Measurements from ENCODE around the gene RNF43.

Gene RNF43

DNA sequence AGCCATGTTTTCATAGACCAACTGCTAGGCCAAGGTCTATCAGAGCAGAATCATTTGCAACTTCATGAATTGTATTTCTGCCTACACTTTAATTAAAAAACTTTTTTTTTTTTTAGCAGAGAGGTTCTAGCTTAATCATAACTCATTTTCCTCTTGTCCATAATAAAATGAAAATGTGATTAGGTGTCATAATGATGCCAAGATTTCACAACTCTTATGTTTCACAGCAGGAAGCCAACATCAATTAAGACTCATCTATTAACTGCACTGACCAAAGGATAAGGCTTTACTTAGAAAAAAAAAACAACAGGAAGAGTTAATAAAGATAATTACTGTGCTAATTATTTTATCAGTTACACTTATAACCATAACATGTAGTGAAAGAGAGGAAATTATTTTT, 18.9 kb upstream of the RNF43 start:
- no peak for DNase-seq (ENCODE audit: low spot score)
- TF ChIP-seq CTCF (IDR thresholded peaks at IDR 0.05; ENCODE audit: borderline replicate concordance, control extremely low read depth, extremely low read depth, insufficient read depth, missing control alignments), result no peak
- in situ Hi-C loops (cut with MboI; ENCODE audit: low sequenced_read_pairs, unreplicated experiment), result no loop called here

GRCh38 chr17:58432806-58433573, 15.7 kb upstream of the RNF43 start:
- in situ Hi-C loops (cut with MboI; ENCODE audit: low sequenced_read_pairs, unreplicated experiment), result no loop called here
- TF ChIP-seq CTCF (IDR thresholded peaks at IDR 0.05; ENCODE audit: borderline replicate concordance, control extremely low read depth, extremely low read depth, insufficient read depth, missing control alignments), result no peak
- no peak for DNase-seq (ENCODE audit: low spot score)

DNA sequence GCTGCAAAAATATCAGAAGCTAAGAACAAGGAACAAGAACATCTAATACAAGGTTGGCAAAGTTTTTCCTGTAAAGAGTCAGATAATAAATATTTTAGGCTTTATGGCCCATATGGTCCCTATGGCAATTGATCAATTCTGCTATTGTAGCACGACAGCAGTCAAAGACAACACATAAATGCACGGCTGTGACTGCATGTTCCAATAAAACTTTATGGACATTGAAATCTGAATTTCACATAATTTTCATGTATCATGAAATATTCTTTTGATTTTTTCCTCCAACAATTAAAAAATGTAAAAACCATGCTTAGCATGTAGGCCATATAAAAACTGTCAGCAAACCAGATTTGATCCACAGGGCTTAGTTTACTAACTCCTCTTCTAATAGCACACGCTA, 10.5 kb upstream of the RNF43 start:
- TF ChIP-seq CTCF (IDR thresholded peaks at IDR 0.05; ENCODE audit: borderline replicate concordance, control extremely low read depth, extremely low read depth, insufficient read depth, missing control alignments), result no peak
- DNase-seq (ENCODE audit: low spot score), result no peak
- in situ Hi-C loops (cut with MboI; ENCODE audit: low sequenced_read_pairs, unreplicated experiment), result loop anchor here (10.0 kb wide), 1 partner anchor 113 kb away; no protein-coding TSS in a partner anchor

DNA sequence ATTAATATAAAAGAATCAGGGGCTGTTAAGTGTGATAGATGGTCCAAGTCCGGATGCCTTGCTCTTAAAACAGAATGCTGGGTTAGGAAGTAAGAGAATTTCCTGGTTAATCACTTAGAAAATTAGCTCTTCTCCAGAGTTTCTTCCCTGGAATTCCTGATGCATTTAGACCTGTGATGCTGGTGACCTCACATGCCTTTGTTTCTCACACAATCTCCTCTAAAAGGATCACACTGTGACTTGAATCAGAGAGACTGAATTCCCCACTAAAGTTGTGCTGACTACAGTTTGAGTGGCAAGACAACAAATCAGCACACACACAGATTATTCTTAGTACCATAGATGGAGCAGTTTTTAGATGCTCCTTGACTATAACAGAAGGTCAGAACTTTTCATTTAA, 4.4 kb upstream of the RNF43 start:
- no peak for TF ChIP-seq CTCF (IDR thresholded peaks at IDR 0.05; ENCODE audit: borderline replicate concordance, control extremely low read depth, extremely low read depth, insufficient read depth, missing control alignments)
- in situ Hi-C loops (cut with MboI; ENCODE audit: low sequenced_read_pairs, unreplicated experiment), result loop anchor here (10.0 kb wide), 1 partner anchor 107 kb away; no protein-coding TSS in a partner anchor
- DNase-seq (ENCODE audit: low spot score), result no peak

DNA sequence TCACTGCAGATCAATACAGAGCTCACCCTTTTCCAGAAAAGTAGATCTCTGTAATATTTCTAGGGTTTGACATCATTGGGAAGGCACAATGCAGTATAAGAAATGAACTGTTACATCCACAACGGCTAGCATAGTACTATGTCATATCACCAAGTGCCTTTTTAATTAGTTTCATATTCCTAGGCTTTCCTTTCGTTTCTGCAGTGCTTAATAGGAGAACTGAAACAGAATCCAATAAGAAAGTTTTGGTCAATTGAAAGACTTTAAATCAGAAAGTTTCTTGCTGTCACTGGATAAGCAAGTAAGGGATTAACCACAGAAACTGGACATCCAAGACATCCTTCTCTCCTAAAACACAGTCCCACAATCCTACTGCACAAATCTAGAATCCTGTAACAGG, 3.5 kb upstream of the RNF43 start:
- no peak for TF ChIP-seq CTCF (IDR thresholded peaks at IDR 0.05; ENCODE audit: borderline replicate concordance, control extremely low read depth, extremely low read depth, insufficient read depth, missing control alignments)
- no peak for DNase-seq (ENCODE audit: low spot score)
- in situ Hi-C loops (cut with MboI; ENCODE audit: low sequenced_read_pairs, unreplicated experiment), result loop anchor here (10.0 kb wide), 1 partner anchor 106 kb away; no protein-coding TSS in a partner anchor

GRCh38 chr17:58416937-58417299, 416 bp downstream of the RNF43 start:
- in situ Hi-C loops (cut with MboI; ENCODE audit: low sequenced_read_pairs, unreplicated experiment), result no loop called here
- no peak for TF ChIP-seq CTCF (IDR thresholded peaks at IDR 0.05; ENCODE audit: borderline replicate concordance, control extremely low read depth, extremely low read depth, insufficient read depth, missing control alignments)
- no peak for DNase-seq (ENCODE audit: low spot score)
